HG03460 (cell line): ENCODE results near the gene ZNF30.
A peak's percentile ranks its signal among the peaks of the same experiment; 100 is the strongest.
"Not testable (repeated sequence)": the region's sequence is repeated elsewhere in the genome, so short reads cannot be mapped to it uniquely, and the experiment has no call there.

ENCODE experiments used
- ATAC-seq: cut with Tn5 transposase; IDR thresholded peaks from one replicate; pipeline ENCODE4 v1.9.1; 2021; ENCODE audit not compliant: unreplicated experiment

Gene ZNF30

GRCh38 chr19:34960103-34960805 is 33.6 kb downstream of the ZNF30 start:
- ATAC-seq: no peak

GRCh38 chr19:34960940-34961679 is 34.4 kb downstream of the ZNF30 start:
- no peak for ATAC-seq

- no peak for ATAC-seq
Observed at GRCh38 chr19:34961775-34962686, 35.3 kb downstream of the ZNF30 start.

- ATAC-seq: no peak
Observed at GRCh38 chr19:34962687-34963572, 36.2 kb downstream of the ZNF30 start.

DNA sequence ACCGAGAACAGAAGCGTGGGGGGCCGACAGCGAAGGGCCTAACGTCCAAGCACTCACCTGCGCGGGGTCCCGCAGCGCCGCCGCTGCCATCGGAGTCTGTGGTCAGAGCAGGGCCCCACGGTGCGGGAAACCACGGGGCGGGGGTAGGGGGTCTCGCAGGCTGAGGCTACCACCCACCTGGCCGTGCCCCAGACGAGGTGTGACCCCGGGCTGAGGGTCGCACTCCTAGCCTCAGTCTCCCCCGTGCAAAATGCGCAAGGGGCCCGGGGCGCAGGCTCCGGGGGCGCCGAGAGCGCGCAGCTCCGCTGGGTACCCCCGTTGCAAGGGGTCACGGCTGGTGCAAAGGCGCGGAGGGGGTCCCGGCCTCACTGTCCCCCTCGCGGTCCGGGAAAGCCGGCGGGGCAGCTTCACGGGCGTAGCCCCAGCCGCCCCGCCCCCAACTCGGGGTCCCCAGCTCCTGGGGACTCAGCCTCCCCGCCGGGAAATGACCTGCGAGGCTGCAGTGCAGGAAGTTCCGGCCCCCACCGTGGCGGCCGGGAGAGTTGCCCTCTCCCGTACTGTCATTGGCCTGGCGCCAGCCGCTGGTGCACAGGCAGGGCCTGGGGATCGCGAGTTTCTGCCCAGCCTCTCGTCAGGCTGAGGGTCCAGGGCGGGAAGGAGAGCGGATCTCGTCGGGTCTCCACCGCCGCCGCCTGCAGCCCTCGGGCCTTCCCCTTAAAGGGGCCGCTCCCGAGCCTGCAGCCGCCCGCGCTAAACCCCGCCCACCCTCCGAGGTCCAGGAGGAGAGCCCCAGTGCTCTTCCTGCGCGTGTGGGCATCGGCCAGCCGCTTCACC is 37.1 kb downstream of the ZNF30 start, which contains the start of gene ZNF792:
Gene ZNF792 (minus strand): TSS at position 657 of the 834 bp plus-strand sequence. CDS start 567 bp downstream, at position 90.
- peak; percentile 76 for ATAC-seq

- ATAC-seq: no peak
Observed at GRCh38 chr19:34964598-34964997, 37.9 kb downstream of the ZNF30 start.

DNA sequence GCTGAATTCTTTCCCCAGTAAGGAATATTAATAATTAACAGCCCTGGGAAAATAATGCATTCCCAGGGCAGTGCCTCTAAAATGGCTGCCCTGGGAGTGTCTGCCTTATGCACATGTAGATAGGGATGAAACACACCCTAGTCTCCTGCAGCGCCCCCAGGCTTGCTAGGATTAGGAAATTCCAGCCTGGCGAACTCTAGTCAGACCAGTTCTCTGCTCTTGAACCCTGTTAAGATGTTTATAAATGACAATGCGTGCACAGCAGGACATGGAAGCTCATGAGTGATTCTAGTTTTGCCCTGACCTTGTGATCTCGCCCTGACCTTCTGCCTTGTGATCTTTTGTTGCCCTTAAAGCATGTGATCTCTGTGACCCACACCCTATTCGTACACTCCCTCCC is 38.8 kb downstream of the ZNF30 start:
- ATAC-seq: not testable (repeated sequence)

DNA sequence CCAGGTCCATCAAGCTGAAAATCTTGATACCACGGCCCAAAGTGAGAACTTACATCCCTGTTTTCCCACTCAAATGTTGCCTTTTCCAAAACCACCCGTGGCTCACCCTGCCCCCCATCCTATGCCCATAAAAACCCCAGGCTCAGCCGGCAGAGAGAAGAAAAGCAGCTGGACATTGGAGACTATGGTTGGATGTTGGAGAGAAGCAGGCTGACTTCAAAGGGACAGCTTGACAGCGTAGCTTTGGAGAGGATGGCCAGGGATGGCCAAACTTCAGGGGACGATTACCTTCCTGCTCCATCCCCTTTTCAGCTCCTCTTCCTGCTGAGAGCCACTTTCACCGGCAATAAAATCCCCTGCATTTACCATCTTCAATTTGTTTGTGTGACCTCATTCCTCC is 40.8 kb downstream of the ZNF30 start:
- no peak for ATAC-seq

DNA sequence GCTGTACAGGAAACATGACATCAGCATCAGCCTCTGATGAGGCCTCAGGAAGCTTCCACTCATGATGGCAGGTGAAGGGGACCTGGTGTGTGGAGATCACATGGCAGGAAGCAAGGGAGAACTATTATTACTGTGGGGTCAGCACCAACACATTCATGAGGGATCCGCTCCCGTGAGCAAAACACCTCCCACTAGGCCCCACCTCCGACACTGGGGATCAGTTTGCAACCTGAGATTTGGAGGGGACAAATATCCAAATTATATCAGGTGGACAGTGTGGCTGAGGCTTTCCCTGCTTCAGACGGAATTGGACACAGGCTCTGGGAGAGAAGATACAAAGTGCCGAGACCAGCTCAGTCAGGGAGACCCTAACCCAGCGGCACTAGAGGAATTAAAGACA is 43.0 kb downstream of the ZNF30 start:
- ATAC-seq: no peak

DNA sequence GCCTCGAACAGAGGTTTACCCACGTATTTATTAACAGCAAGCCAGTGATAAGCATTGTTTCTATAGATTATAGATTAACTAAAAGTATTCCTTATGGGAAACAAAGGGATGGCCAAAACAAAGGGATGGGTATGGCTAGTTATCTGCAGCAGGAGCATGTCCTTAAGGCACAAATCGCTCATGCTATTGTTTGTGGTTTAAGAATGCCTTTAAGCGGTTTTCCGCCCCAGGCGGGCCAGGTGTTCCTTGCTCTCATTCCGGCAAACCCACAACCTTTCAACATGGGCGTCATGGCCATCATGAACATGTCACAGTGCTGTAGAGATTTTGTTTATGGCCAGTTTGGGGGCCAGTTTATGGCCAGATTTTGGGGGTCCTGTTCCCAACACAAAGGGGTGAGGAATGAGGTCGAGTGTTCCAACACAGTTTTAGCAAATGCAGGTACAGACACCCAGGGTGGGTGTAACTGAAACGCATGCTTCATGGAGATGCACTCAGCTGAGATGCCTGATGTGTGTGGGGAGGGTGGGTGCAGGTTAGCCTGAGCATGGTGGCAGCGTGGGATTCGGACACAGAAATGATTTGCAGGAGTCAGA is 43.6 kb downstream of the ZNF30 start:
- ATAC-seq: not testable (repeated sequence)

DNA sequence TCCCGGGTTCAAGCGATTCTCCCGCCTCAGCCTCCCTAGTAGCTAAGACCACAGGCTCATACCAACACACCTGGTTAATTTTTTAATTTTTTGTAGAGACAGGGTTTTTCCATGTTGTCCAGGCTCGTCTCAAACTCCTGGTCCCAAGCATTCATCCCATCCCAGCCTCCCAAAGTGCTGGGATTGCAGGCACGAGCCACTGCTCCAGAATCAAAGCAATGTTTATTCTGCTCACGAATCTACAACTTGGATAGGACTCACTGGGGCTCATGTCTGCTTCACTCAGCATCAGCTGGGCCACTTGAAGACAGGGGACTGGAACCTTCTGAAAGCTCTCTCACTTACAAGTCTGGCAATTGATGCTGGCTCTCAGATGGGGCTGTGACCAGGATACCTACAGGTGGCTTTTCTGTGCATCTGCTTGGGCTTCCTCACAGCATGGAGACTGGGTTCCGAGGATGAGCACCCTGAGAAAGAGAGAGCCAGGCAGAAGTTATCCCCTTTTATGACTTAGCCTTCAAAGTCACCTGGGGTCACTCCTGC is 45.5 kb downstream of the ZNF30 start:
- no peak for ATAC-seq

GRCh38 chr19:34974646-34975045 is 47.9 kb downstream of the ZNF30 start:
- ATAC-seq: no peak

DNA sequence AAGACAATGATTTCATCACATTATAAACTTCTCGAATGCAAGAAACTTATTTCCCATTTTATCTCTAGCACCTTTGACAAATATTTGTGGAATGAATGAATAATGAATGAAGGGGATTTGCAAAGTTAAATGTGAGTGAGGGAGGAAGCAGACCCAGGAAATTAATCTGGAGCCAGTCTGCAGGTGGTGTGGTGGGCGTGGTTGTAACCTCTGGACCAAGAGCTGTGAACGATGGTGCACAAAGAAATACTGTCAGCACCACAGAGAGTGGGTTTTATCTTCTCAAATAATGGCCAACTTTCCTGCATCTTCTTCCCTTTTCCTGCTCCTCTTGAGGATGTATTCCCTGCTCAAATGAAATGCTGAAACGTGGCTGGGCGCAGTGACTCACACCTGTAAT is 48.4 kb downstream of the ZNF30 start:
- ATAC-seq: no peak

GRCh38 chr19:34976611-34977010 is 49.9 kb downstream of the ZNF30 start:
- no peak for ATAC-seq

GRCh38 chr19:34979819-34980640 is 53.3 kb downstream of the ZNF30 start:
- no peak for ATAC-seq

GRCh38 chr19:34982275-34982674 is 55.6 kb downstream of the ZNF30 start:
- ATAC-seq: no peak

DNA sequence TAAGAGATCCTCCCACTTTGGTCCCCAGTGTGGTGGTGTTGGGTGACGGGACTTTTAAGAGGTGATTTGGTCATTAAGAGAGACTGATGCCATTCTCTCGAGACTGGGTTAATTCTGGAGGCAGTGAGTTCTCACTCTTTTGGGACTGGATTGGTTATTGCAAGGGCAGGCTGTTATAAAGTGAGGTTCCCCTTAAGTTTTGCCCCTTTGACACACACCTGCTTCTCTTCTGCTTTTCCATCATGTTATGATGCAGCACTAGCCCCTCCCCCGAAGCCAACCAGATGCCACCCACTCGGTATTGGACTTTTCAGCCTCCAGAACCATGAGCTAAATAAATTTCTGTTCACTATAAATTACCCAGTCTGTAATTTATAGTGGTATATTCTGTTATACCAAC is 57.1 kb downstream of the ZNF30 start:
- ATAC-seq: no peak

DNA sequence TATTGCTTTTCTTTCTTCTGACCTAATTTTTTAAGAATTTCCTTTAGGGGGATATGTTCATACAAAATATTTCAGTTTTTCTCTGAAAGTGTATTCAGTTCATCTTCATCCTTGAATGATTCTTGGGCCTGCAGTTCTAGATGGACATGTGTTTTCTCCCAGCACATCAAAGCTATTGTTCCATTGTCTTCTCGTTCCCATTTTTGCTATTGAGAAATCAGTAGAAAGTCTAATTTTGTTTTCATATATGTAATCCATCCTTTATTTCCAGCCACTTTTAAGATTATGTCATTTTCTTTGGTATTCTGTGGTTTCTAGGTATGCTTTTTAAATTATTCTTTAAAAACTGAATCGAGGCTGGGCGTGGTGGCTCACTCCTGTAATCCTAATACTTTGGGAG is 57.6 kb downstream of the ZNF30 start:
- ATAC-seq: no peak
